ENCODE data around the gene RHOD.
A peak's percentile ranks its signal among the peaks of the same experiment; 100 is the strongest.

RHOD gene

DNA sequence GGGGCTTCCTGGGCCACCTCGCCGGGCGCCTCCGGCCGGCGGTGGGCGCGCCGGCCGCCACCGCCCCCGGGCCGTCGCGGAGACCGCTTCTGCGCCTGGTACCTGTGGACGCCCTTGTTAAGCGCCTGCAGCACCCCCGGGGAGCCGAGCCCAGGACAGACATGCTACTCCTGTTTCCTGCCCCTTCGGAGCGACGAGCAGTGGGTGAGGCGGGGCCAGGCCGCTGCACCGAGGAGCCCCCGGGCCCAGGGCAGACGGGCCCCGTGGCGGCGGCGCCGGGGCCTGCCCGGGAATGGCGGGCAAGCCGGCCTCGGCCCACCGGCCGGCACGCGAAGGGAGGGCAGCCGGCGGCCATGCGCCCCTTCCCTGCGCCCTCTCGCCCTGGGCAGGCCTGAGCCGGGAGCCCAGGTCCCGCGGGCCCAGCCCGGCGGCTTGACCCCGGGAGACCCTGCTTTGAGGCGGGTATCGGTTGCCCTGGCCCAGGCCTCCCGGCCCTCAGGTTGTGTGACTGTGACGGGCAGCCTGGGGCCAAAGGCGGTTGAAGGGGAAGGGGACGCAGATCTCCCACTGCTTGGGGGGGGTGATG lies 61.6 kb downstream of the RHOD start:
- DNase-seq: no peak

DNA sequence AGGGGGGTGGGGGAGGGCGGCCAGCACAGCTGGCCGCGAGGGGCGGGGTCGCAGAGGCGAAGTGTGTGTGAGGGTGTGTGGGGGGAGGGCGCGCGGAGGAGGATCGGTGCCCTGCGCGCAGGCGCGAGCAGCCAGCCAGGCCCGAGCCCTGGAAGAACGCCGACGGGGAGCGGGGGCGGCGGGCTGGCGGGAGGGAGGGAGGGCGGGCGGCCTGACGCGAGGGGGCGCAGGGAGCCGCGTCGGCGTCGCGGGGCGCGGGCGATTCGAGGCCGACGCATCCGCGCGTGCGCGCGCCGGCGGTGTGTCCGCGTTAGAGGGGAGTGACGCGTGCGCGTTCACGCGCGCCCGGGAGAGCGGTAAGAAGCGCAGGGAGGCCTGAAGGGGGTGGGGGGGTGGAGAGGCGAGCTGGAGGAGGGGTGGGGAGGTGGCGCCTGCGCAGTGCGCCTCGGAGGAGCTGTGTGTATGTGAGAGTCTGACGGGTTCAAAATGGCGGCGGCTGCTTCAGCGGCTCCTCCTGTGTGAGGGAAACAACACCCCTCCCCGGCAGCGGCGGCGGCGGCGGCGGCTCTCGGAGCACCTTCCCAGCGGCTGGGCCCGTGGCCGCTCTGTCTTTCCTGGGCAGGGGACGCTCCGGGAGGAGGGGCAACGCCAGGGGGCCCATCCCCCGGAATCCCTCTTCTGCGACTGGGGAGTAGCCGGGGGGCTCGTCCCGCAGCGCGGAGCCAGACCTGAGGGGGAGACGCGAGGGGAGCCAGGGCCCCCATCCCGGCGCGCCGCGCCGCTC lies 62.3 kb downstream of the RHOD start, which contains the start of gene KDM2A:
TSS of gene KDM2A (plus strand) at position 463 of the 784 bp plus-strand sequence. CDS start 2,054 bp downstream, outside the sequence.
- DNase-seq: peak; percentile 95

DNA sequence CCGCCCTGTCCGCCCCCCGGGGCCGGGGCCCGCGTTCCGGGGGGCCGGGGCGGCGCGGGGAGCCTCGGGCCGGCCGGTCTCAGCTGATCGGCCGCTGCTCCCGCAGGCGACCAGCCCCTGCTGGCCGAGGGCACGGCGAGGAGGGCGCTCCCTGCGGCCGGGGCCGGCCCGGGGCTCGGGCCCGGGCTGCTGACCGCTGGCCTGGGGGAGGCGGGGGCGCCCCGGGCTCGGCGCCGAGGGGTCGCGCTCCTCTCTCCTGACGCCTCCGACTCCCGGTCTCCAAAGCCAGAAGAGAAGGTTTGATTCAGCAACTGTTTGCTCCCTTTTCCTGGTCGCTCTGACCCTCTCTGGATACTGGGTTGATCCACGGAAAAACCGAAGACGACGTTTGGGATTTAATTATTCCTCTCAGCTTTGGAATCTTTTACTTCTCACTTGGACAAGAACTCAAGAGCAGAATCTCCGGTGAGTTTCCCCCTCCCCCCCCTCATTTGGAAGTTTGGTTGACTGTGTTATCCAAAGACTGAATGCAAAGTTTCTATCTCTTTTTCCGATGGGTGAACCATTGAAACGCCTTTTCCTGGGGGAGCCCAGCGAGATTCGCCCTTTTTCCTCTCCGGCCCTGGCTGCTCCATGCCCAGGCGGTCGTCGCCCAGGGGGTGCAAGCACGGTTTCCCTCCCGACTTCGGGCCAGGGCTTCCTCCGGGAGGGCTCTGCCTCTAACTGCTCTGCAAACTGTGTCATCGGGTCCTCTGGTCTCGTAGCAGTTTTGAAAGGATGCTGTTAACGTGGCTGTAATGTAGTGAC lies 63.1 kb downstream of the RHOD start:
- DNase-seq: no peak

DNA sequence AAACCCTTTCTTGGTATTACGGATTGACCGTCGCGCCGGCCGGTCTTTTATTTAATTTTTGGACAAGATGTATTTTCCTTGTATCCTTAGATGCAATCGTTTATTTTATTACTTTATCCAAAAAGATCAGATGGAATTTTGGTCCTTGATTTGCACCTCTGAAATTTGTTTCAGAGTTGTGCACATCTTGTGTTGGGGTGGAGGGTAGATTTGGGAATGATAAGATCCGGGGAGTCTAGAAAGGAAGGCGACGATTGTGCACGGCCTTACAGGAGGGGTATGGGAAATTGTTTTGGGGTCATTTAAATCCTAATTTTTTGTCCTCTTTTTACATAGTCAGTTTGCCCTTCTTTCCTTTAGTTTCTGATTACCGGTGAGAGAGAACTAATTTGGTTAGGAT lies 63.8 kb downstream of the RHOD start:
- no peak for DNase-seq

DNA sequence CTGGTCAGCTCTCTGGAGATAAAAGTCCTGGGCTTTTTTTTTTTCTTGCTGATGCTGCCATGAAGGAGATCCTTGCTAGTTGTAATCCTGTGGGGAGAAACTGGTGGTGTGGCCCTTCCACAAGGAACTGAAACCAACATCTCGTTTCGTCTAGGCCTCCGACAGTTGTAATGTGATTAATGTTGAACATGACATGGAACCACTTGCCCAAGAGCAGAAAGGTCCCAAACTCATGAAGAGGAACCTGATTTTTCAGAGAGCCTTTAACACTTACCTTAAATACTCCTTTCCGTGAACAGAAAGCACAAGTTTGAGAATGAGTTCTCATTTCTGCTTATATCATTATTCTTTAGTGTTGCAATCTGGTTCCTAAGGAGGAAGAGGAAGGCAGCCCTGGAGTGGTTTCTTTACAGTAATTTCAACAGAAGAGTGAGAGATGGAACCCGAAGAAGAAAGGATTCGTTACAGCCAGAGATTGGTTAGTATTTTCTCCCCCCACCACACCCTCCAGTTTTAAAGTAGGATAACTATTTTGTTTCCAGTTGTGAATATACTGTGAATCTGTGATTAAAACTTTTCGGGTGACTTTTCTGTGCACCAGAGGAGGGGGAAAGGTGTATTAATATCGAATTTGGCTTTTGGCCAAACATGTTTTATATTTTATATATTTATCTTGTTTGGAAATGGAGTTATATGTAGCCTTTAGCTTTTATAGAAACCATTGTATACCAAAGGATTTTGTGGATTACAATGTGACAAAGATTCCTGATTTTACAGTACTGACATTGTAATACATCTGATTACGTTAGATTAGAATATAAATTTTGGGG lies 64.4 kb downstream of the RHOD start:
- no peak for DNase-seq
